ENCODE data around the gene IFNAR2. TPM values are rescaled to one million over a fixed set of nuclear protein-coding genes. Genes with fewer than 3 reads are reported as not detected.
A peak's percentile ranks its signal among the peaks of the same experiment; 100 is the strongest.

IFNAR2 gene
- total RNA-seq, 1 donor from 2014 or later, result 21.3 TPM

- H3K36me3 Mint-ChIP-seq (ENCODE audit: low read depth, unreplicated experiment), result peaks cover 9% of the 10 kb centered on the region
- H3K4me1 Mint-ChIP-seq (ENCODE audit: unreplicated experiment), result peaks cover 11% of the 10 kb centered on the region
- no peaks in the 10 kb centered on the region for H3K9me3 Mint-ChIP-seq (ENCODE audit: unreplicated experiment)
- no peak for DNase-seq (ENCODE audit: low spot score)
- H3K27me3 Mint-ChIP-seq (ENCODE audit: unreplicated experiment), result peaks cover 8% of the 10 kb centered on the region
- peak overlapping the region; percentile 2 for H3K4me3 Mint-ChIP-seq (ENCODE audit: unreplicated experiment)
- TF ChIP-seq CTCF (IDR thresholded peaks at IDR 0.05; ENCODE audit: unreplicated experiment), result no peak
- no peak overlapping the region for H3K27ac Mint-ChIP-seq (ENCODE audit: unreplicated experiment)
Measured at GRCh38 chr21:33207449-33208149, 22.1 kb upstream of the IFNAR2 start.

GRCh38 chr21:33208534-33208933, 21.2 kb upstream of the IFNAR2 start:
- no peak for TF ChIP-seq CTCF (IDR thresholded peaks at IDR 0.05; ENCODE audit: unreplicated experiment)
- Mint-ChIP-seq H3K27ac (ENCODE audit: unreplicated experiment) (no peak overlapping the region), H3K4me1 (ENCODE audit: unreplicated experiment) (peaks cover 17% of the 10 kb centered on the region), H3K4me3 (ENCODE audit: unreplicated experiment) (no peak overlapping the region), H3K36me3 (ENCODE audit: low read depth, unreplicated experiment) (peaks cover 9% of the 10 kb centered on the region), H3K27me3 (ENCODE audit: unreplicated experiment) (peaks cover 8% of the 10 kb centered on the region), H3K9me3 (ENCODE audit: unreplicated experiment) (no peaks in the 10 kb centered on the region)
- no peak for DNase-seq (ENCODE audit: low spot score)

- Mint-ChIP-seq H3K27me3 (ENCODE audit: unreplicated experiment) (peaks cover 7% of the 10 kb centered on the region), H3K4me3 (ENCODE audit: unreplicated experiment) (no peak overlapping the region), H3K27ac (ENCODE audit: unreplicated experiment) (no peak overlapping the region), H3K36me3 (ENCODE audit: low read depth, unreplicated experiment) (peaks cover 5% of the 10 kb centered on the region), H3K4me1 (ENCODE audit: unreplicated experiment) (peaks cover 22% of the 10 kb centered on the region), H3K9me3 (ENCODE audit: unreplicated experiment) (no peaks in the 10 kb centered on the region)
- TF ChIP-seq CTCF (IDR thresholded peaks at IDR 0.05; ENCODE audit: unreplicated experiment), result no peak
- no peak for DNase-seq (ENCODE audit: low spot score)
Measured at GRCh38 chr21:33211305-33211704, 18.4 kb upstream of the IFNAR2 start.

- H3K4me3 Mint-ChIP-seq (ENCODE audit: unreplicated experiment), result no peak overlapping the region
- peaks cover 26% of the 10 kb centered on the region for H3K4me1 Mint-ChIP-seq (ENCODE audit: unreplicated experiment)
- H3K27me3 Mint-ChIP-seq (ENCODE audit: unreplicated experiment), result peaks cover 4% of the 10 kb centered on the region
- peaks cover 5% of the 10 kb centered on the region for H3K36me3 Mint-ChIP-seq (ENCODE audit: low read depth, unreplicated experiment)
- H3K9me3 Mint-ChIP-seq (ENCODE audit: unreplicated experiment), result no peaks in the 10 kb centered on the region
- no peak for DNase-seq (ENCODE audit: low spot score)
- no peak for TF ChIP-seq CTCF (IDR thresholded peaks at IDR 0.05; ENCODE audit: unreplicated experiment)
- H3K27ac Mint-ChIP-seq (ENCODE audit: unreplicated experiment), result no peak overlapping the region
Measured at GRCh38 chr21:33211732-33212131, 18.0 kb upstream of the IFNAR2 start.

- Mint-ChIP-seq H3K27me3 (ENCODE audit: unreplicated experiment) (peaks cover 3% of the 10 kb centered on the region), H3K4me3 (ENCODE audit: unreplicated experiment) (no peak overlapping the region), H3K36me3 (ENCODE audit: low read depth, unreplicated experiment) (peaks cover 3% of the 10 kb centered on the region), H3K27ac (ENCODE audit: unreplicated experiment) (peak overlapping the region; percentile 14), H3K9me3 (ENCODE audit: unreplicated experiment) (no peaks in the 10 kb centered on the region), H3K4me1 (ENCODE audit: unreplicated experiment) (peaks cover 28% of the 10 kb centered on the region)
- no peak for TF ChIP-seq CTCF (IDR thresholded peaks at IDR 0.05; ENCODE audit: unreplicated experiment)
- DNase-seq (ENCODE audit: low spot score), result no peak
Measured at GRCh38 chr21:33212159-33212851, 17.4 kb upstream of the IFNAR2 start.
